Body of pancreas (tissue), 4 donors: ENCODE measurements around the gene SMIM44.

Experiments
- CTCF ChIP-seq, 7 experiments: fragments of 450-650 bp in 4 of 7; fragments of 200-600 bp in 3 of 7; sonication (generic) in 3 of 7; IDR thresholded peaks; one replicate each; pipeline ENCODE4 v1.5.1; 2016 to 2019; ENCODE audit warnings: antibody characterized with exemption in 7 of 7
- POLR2A ChIP-seq, 3 donors: fragments of 450-650 bp; IDR thresholded peaks; one replicate each; pipeline ENCODE4 v1.6.1; 2016; ENCODE audit warnings: antibody characterized with exemption in 3 of 3, mild to moderate bottlenecking in 2 of 3

DNA sequence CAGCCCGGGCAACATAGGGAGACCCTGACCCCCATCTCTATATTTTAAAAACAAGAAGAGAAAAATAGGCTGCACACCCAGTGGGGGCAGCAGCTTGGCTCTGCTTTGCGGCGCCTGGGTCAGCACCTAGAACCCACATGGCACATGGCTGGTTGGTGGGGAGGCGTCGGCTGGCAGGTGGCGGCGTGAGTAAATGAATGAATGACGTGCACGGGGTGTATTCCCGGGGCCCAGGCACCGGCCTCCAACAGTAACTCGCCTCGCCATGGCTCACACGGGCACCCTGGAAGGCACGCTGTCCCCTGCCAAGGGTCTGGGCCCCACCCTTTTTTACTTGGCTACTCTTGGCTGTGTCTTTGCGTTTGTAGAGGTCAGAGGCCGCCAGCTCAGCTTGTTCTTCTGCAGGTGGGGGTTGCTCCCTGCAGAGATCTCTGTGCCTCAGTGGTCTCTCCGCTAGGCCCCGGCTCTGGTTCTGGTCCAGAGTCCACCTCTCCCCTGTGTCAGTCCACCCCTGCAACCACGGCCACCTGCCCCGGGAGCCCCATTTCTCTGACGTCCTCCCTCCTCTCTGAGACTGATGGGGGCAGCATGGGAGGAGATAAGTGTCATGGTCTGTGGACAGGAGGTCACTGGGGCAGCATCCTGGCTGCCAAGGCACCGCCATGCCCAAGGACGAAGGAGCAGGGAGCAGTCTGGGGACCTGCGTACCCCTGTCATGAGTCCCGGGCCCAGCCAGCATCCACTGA is 28.4 kb upstream of the SMIM44 start:
- TF ChIP-seq POLR2A (IDR thresholded peaks at IDR 0.05) (no peak), CTCF (IDR thresholded peaks at IDR 0.05) (no peak)
